ENCODE data around the gene MEGF11.

- no peak for TF ChIP-seq CTCF (conservative IDR thresholded peaks at IDR 0.05; ENCODE audit: low read depth, low read length)
- TF ChIP-seq EZH2 (IDR thresholded peaks at IDR 0.05; ENCODE audit: low read length, unreplicated experiment): no peak
- TF ChIP-seq EZH2phosphoT487 (IDR thresholded peaks at IDR 0.05; ENCODE audit: borderline replicate concordance, low read length): no peak
Observed at GRCh38 chr15:65930134-65930533, 323.4 kb downstream of the MEGF11 start.
